H9 (cell line): ENCODE results near the gene IQGAP2. TPM values are rescaled to one million over a fixed set of nuclear protein-coding genes. Genes with fewer than 3 reads are reported as not detected.

Experiments used
- DNase-seq: peaks from one replicate; pipeline ENCODE4 v3.0.0-alpha.2; 2017
- H2AFZ ChIP-seq: one replicate; pipeline ENCODE4 v1.6.1; 2013; ENCODE audit warnings: mild to moderate bottlenecking, low read length, control low read depth, moderate library complexity
- H2AK5ac ChIP-seq: 2 replicates; pipeline ENCODE4 v1.6.1; 2013; ENCODE audit warnings: low read length, control low read depth, mixed read lengths; ENCODE audit not compliant: insufficient read length
- H2BK120ac ChIP-seq: one replicate; pipeline ENCODE4 v1.6.1; 2013; ENCODE audit warnings: low read depth, mild to moderate bottlenecking, low read length, control low read depth, inconsistent platforms; ENCODE audit not compliant: poor library complexity, severe bottlenecking
- H2BK12ac ChIP-seq: 2 replicates; pipeline ENCODE4 v1.6.1; 2013; ENCODE audit warnings: low read length, control low read depth, mixed read lengths, low read depth; ENCODE audit not compliant: insufficient read length
- H2BK15ac ChIP-seq: 2 replicates; pipeline ENCODE4 v1.6.1; 2013; ENCODE audit warnings: low read depth, low read length, control low read depth
- H2BK20ac ChIP-seq: one replicate; pipeline ENCODE4 v1.6.1; 2013; ENCODE audit warnings: low read depth, mild to moderate bottlenecking, low read length, control low read depth, inconsistent platforms; ENCODE audit not compliant: poor library complexity, severe bottlenecking
- H2BK5ac ChIP-seq: 2 replicates; pipeline ENCODE4 v1.6.1; 2013; ENCODE audit warnings: low read length, control low read depth, mixed read lengths; ENCODE audit not compliant: insufficient read length
- H3K14ac ChIP-seq: 2 replicates; pipeline ENCODE4 v1.6.1; 2013; ENCODE audit warnings: low read length, control low read depth; ENCODE audit not compliant: insufficient read depth
- H3K18ac ChIP-seq: 2 replicates; pipeline ENCODE4 v1.6.1; 2013; ENCODE audit warnings: low read depth, mild to moderate bottlenecking, mixed read lengths, low read length, control low read depth; ENCODE audit not compliant: insufficient read length
- H3K23ac ChIP-seq: 2 replicates; pipeline ENCODE4 v1.6.1; 2013; ENCODE audit warnings: low read length, control low read depth, mixed read lengths, low read depth; ENCODE audit not compliant: insufficient read length
- H3K23me2 ChIP-seq: 2 replicates; pipeline ENCODE4 v1.6.1; 2013; ENCODE audit warnings: low read depth, mild to moderate bottlenecking, mixed read lengths, low read length, control low read depth; ENCODE audit not compliant: insufficient read length, poor library complexity, severe bottlenecking
- H3K27ac ChIP-seq: 2 replicates; pipeline ENCODE4 v1.5.1; 2013; ENCODE audit warnings: low read length, control low read depth, mixed read lengths, low read depth; ENCODE audit not compliant: insufficient read length
- H3K27me3 ChIP-seq: 2 replicates; pipeline ENCODE4 v1.6.1; 2013; ENCODE audit warnings: low read length, control low read depth, inconsistent platforms; ENCODE audit not compliant: insufficient read depth
- H3K4ac ChIP-seq: 2 replicates; pipeline ENCODE4 v1.6.1; 2013; ENCODE audit warnings: low read depth, mild to moderate bottlenecking, control low read depth, inconsistent platforms, low read length, moderate library complexity
- H3K4me1 ChIP-seq: 2 replicates; pipeline ENCODE4 v1.6.1; 2013; ENCODE audit warnings: low read length, control low read depth, inconsistent platforms; ENCODE audit not compliant: insufficient read depth
- H3K4me2 ChIP-seq: 2 replicates; pipeline ENCODE4 v1.6.1; 2013; ENCODE audit warnings: low read length, control low read depth, mixed read lengths; ENCODE audit not compliant: insufficient read length, insufficient read depth
- H3K56ac ChIP-seq: 2 replicates; pipeline ENCODE4 v1.6.1; 2013; ENCODE audit warnings: low read depth, mild to moderate bottlenecking, mixed read lengths, low read length, control low read depth; ENCODE audit not compliant: insufficient read length
- H3K79me1 ChIP-seq: 2 replicates; pipeline ENCODE4 v1.6.1; 2013; ENCODE audit warnings: low read depth, mild to moderate bottlenecking, moderate library complexity, low read length, control low read depth, inconsistent platforms; ENCODE audit not compliant: insufficient read depth, poor library complexity, severe bottlenecking
- H3K79me2 ChIP-seq: 2 replicates; pipeline ENCODE4 v1.6.1; 2013; ENCODE audit warnings: low read length, control low read depth, inconsistent platforms; ENCODE audit not compliant: insufficient read depth
- H3K9ac ChIP-seq: 2 replicates; pipeline ENCODE4 v1.6.1; 2013; ENCODE audit warnings: low read length, control low read depth, mixed read lengths; ENCODE audit not compliant: insufficient read length; ENCODE audit errors: extremely low read depth
- H3K9me3 ChIP-seq: one replicate; pipeline ENCODE4 v1.6.1; 2013; ENCODE audit warnings: low read depth, low read length, inconsistent platforms; ENCODE audit not compliant: control insufficient read depth
- H3T11ph ChIP-seq: one replicate; pipeline ENCODE4 v1.6.1; 2013; ENCODE audit warnings: mild to moderate bottlenecking, low read length, control low read depth, inconsistent platforms
- H4K20me1 ChIP-seq: one replicate; pipeline ENCODE4 v1.6.1; 2013; ENCODE audit not compliant: control insufficient read depth, insufficient read length, insufficient read depth
- H4K5ac ChIP-seq: 2 replicates; pipeline ENCODE4 v1.6.1; 2013; ENCODE audit warnings: low read depth, mild to moderate bottlenecking, mixed read lengths, low read length, control low read depth; ENCODE audit not compliant: insufficient read length
- H4K8ac ChIP-seq: replicated peaks from 2 replicates; pipeline ENCODE4 v1.6.1; 2013; ENCODE audit warnings: low read length, control low read depth, mixed read lengths, low read depth; ENCODE audit not compliant: insufficient read length
- H4K91ac ChIP-seq: 2 replicates; pipeline ENCODE4 v1.6.1; 2013; ENCODE audit warnings: low read depth, mild to moderate bottlenecking, moderate library complexity, mixed read lengths, low read length, control low read depth; ENCODE audit not compliant: insufficient read length
- H3K27ac Mint-ChIP-seq, 3 experiments: 2 replicates in 2 of 3; 3 replicates in 1 of 3; pipeline ENCODE4 v1.8.0; 2020 to 2021; ENCODE audit warnings: mixed read lengths in 3 of 3, mild to moderate bottlenecking in 1 of 3, moderate library complexity in 1 of 3
- H3K27me3 Mint-ChIP-seq: 2 replicates; pipeline ENCODE4 v1.8.0; 2021; ENCODE audit warnings: low read depth, mild to moderate bottlenecking, moderate library complexity, mixed read lengths
- H3K36me3 Mint-ChIP-seq, 3 experiments: 2 replicates in 2 of 3; 3 replicates in 1 of 3; pipeline ENCODE4 v1.8.0; 2020 to 2021; ENCODE audit warnings: low read depth in 3 of 3, mixed read lengths in 3 of 3; ENCODE audit not compliant: insufficient read depth in 1 of 3
- H3K4me1 Mint-ChIP-seq, 2 experiments: 2 replicates each; pipeline ENCODE4 v1.8.0; 2020; ENCODE audit warnings: mixed read lengths in 2 of 2
- H3K4me3 Mint-ChIP-seq, 2 experiments: 2 replicates in 1 of 2; 3 replicates in 1 of 2; pipeline ENCODE4 v1.8.0; 2020 to 2021; ENCODE audit warnings: mild to moderate bottlenecking in 2 of 2, mixed read lengths in 2 of 2, moderate library complexity in 1 of 2
- H3K9me3 Mint-ChIP-seq, 2 experiments: 2 replicates in 1 of 2; 3 replicates in 1 of 2; pipeline ENCODE4 v1.8.0; 2020; ENCODE audit warnings: mild to moderate bottlenecking in 2 of 2, mixed read lengths in 2 of 2, moderate library complexity in 1 of 2
- CTCF ChIP-seq: fragments of 200-600 bp; sonication (generic); conservative IDR thresholded peaks from 3 replicates; pipeline ENCODE4 v1.8.0; 2021; ENCODE audit warnings: antibody characterized with exemption, mild to moderate bottlenecking
- WGBS: extraction: QIAGEN DNeasy Blood & Tissue Kit; methylation state at CpG from one replicate; pipeline ENCODE4 v1.1.7; 2013; ENCODE audit warnings: missing lambda C conversion rate, low lambda C conversion rate, mixed read lengths; ENCODE audit not compliant: insufficient read length; ENCODE audit errors: extremely low coverage; 5-methylcytosine and 5-hydroxymethylcytosine counted together
- total RNA-seq: library from RNA; stranded (reverse); gene quantifications from 2 replicates; pipeline ENCODE4 v1.2.1, GENCODE V29; 2021

The IQGAP2 gene
- total RNA-seq, 1 experiment from 2014 or later = 22.5 TPM

GRCh38 chr5:76723906-76724305 lies 320.8 kb downstream of the IQGAP2 start:
- no peak overlapping the region for H3K18ac ChIP-seq
- Mint-ChIP-seq H3K27me3 (no peaks in the 10 kb centered on the region), H3K36me3 (peaks cover 8 to 17% (median 17%) of the 10 kb centered on the region in 3 experiments), H3K27ac (no peak overlapping the region), H3K4me1 (peaks cover 0 to 5% of the 10 kb centered on the region in 2 experiments; a peak in 2 of 4 replicates), H3K4me3 (no peak overlapping the region), H3K9me3 (peaks cover 7 to 8% of the 10 kb centered on the region in 2 experiments)
- H3K27me3 ChIP-seq = no peaks in the 10 kb centered on the region
- no peak overlapping the region for H2BK15ac ChIP-seq
- H4K20me1 ChIP-seq = no peaks in the 10 kb centered on the region
- no peak overlapping the region for H3K4ac ChIP-seq
- no peak overlapping the region for H2BK12ac ChIP-seq
- H2BK5ac ChIP-seq = no peak overlapping the region
- no peaks in the 10 kb centered on the region for H3K9me3 ChIP-seq
- no peak overlapping the region for H2BK120ac ChIP-seq
- H3K56ac ChIP-seq = no peak overlapping the region
- H4K91ac ChIP-seq = no peak overlapping the region
- H3T11ph ChIP-seq = no peak overlapping the region
- H2BK20ac ChIP-seq = no peak overlapping the region
- no peak overlapping the region for H3K9ac ChIP-seq
- H3K23me2 ChIP-seq = no peaks in the 10 kb centered on the region
- H3K23ac ChIP-seq = no peak overlapping the region
- no peak overlapping the region for H3K14ac ChIP-seq
- WGBS = no CpG with 5 or more reads among the region's 1 CpG
- no peaks in the 10 kb centered on the region for H3K4me1 ChIP-seq
- H3K79me2 ChIP-seq = no peaks in the 10 kb centered on the region; the same call in 1 of the 2 replicates
- no peak overlapping the region for H3K27ac ChIP-seq
- H4K8ac ChIP-seq = no peak overlapping the region
- no peak for TF ChIP-seq CTCF
- peaks cover 8% of the 10 kb centered on the region for H3K79me1 ChIP-seq
- no peak overlapping the region for H2AFZ ChIP-seq
- no peak for DNase-seq
- H4K5ac ChIP-seq = no peak overlapping the region
- no peak overlapping the region for H2AK5ac ChIP-seq
- H3K4me2 ChIP-seq = no peak overlapping the region
